GM12874 (cell line): ENCODE data around the gene DOCK7.

Source experiments
- CTCF ChIP-seq: IDR thresholded peaks from 2 replicates; pipeline ENCODE4 v1.5.1; 2011; ENCODE audit warnings: low read depth, mild to moderate bottlenecking, control low read depth, low read length, moderate library complexity; ENCODE audit not compliant: insufficient read depth

The DOCK7 gene

GRCh38 chr1:62725255-62725654, 37.1 kb upstream of the DOCK7 start:
- TF ChIP-seq CTCF: no peak

- no peak for TF ChIP-seq CTCF
These were observed 36.2 kb upstream of the DOCK7 start for GRCh38 chr1:62724430-62724829.

- TF ChIP-seq CTCF: no peak
These were observed 35.7 kb upstream of the DOCK7 start for GRCh38 chr1:62723883-62724282.

- TF ChIP-seq CTCF: no peak
These were observed 34.6 kb upstream of the DOCK7 start for GRCh38 chr1:62722796-62723195.

- TF ChIP-seq CTCF: no peak
These were observed 32.9 kb upstream of the DOCK7 start for GRCh38 chr1:62720946-62721554.

- no peak for TF ChIP-seq CTCF
These were observed 29.3 kb upstream of the DOCK7 start for GRCh38 chr1:62717483-62717882.

GRCh38 chr1:62716397-62716796, 28.2 kb upstream of the DOCK7 start:
- no peak for TF ChIP-seq CTCF
